Measurements from ENCODE around the gene MARCHF5. TPM values are rescaled to one million over a fixed set of nuclear protein-coding genes. Genes with fewer than 3 reads are reported as not detected.

The MARCHF5 gene
- total and polyA plus RNA-seq, 2 of the 4 experiments (the other 2 are of a cell fraction): 14.9 to 30.0 TPM

DNA sequence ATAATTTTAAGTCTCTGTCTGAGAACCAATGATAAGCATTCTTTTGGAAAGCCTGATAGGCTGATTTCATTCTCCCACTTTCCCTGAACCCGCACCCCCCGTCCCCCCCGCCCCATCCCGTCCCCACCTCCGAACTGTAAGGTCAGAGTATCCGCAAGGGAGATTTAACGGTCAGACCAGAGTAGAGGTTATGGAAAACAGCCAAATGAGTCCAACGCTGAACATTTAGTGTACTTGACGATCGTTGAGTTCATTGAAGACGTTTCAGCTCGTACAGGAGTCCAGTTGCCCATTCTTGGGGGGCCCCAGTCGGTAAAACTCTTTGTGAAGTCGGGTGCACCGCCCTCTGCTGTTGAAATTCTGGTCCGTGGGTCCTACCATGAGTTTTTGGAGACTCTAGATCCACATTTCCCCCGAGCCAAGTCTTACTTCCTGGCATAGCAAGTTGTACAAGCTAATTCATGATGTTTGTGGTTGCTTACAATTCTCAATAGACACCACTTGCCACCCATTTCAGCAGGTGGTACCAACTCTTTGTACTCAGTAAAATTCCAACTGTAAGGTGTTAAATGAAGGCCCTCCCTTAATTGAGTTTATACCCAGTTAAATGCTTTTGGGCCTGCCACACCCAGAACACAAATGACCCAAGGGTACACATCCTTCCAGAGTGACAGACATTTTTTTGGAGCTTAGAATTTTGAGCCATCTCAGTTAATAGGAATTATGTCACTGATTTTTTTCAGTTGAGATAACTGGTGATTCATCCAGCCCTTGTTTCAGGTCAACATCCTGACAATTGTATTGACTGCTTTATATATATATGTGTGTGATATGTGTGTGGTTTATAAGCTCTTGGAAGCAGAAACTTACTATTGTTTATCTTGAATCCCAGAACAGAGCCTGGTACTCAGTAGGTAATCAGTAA lies 1.2 kb downstream of the MARCHF5 start (continued):
- TF ChIP-seq NFE2L2 (IDR thresholded peaks at IDR 0.05; ENCODE audit: low read depth, low read length) (no peak), SMC3 (IDR thresholded peaks at IDR 0.05; ENCODE audit: low read depth, low read length) (peak; percentile 44), MAFK (IDR thresholded peaks at IDR 0.05; ENCODE audit: low read depth, low read length) (no peak)

GRCh38 chr10:92298487-92298886 lies 7.5 kb downstream of the MARCHF5 start:
- BruUV-seq (replicated peaks): no TSS peak
- no peak overlapping the region for H3K27ac ChIP-seq (ENCODE audit: insufficient read depth, low read length)
- no peak overlapping the region for H2AK5ac ChIP-seq (ENCODE audit: low read depth, low read length)
- no peaks in the 10 kb centered on the region for H3K9me1 ChIP-seq (ENCODE audit: insufficient read depth, low read length)
- H3K18ac ChIP-seq (ENCODE audit: low read depth, low read length): no peak overlapping the region
- no peak overlapping the region for H2AFZ ChIP-seq (replicated peaks; ENCODE audit: low read length, poor library complexity)
- no peak overlapping the region for H2BK15ac ChIP-seq (ENCODE audit: low read depth, low read length)
- dilution Hi-C loops (cut with HindIII; ENCODE audit: low sequenced_read_pairs, unreplicated experiment) (no loop called here), in situ Hi-C loops (cut with MboI; ENCODE audit: low sequenced_read_pairs) (no loop called here), intact Hi-C loops (cut with micrococcal nuclease) (no loop called here)
- CTCF ChIA-PET: interaction anchor here (0.8 to 1.0 kb wide), 2 partner anchors 9 to 11 kb away, joined by 4 read pairs; no protein-coding TSS in a partner anchor
- H3K4me2 ChIP-seq (ENCODE audit: low read depth, low read length): no peak overlapping the region
- H3K79me1 ChIP-seq (ENCODE audit: low read depth in 1 of 2, low read length in 2 of 2): peaks cover 18 to 64% of the 10 kb centered on the region in 2 experiments
- POLR2A ChIA-PET (ENCODE audit: unreplicated experiment): no interaction called here
- no peak overlapping the region for H4K91ac ChIP-seq (ENCODE audit: insufficient read depth, low read depth, low read length)
- peaks cover 44% of the 10 kb centered on the region for H4K20me1 ChIP-seq (ENCODE audit: insufficient read depth, low read length)
- H3K23ac ChIP-seq (ENCODE audit: low read depth, low read length): no peak overlapping the region
- H3K27me3 ChIP-seq (ENCODE audit: control insufficient read depth, insufficient read depth, low read length): no peaks in the 10 kb centered on the region
- H4K5ac ChIP-seq (ENCODE audit: low read depth, low read length): no peak overlapping the region
- H2AK9ac ChIP-seq (replicated peaks; ENCODE audit: low read depth, low read length, poor library complexity): no peak overlapping the region
- no peak for TF ChIP-seq CHD1 (IDR thresholded peaks at IDR 0.05; ENCODE audit: low read depth, low read length)
- TF ChIP-seq, protein P1, sequence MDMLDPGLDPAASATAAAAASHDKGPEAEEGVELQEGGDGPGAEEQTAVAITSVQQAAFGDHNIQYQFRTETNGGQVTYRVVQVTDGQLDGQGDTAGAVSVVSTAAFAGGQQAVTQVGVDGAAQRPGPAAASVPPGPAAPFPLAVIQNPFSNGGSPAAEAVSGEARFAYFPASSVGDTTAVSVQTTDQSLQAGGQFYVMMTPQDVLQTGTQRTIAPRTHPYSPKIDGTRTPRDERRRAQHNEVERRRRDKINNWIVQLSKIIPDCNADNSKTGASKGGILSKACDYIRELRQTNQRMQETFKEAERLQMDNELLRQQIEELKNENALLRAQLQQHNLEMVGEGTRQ (IDR thresholded peaks at IDR 0.05; ENCODE audit: low read depth, low read length): no peak
- no peak for TF ChIP-seq CTCF (conservative IDR thresholded peaks at IDR 0.05; ENCODE audit: low read depth, low read length)
- TF ChIP-seq FOS (IDR thresholded peaks at IDR 0.05; ENCODE audit: low read depth, low read length): no peak
- no peak overlapping the region for H3K9ac ChIP-seq (ENCODE audit: low read depth, low read length)
- no peak overlapping the region for H3K4me3 ChIP-seq (ENCODE audit: insufficient read depth, low read depth, low read length)
- no peak for ATAC-seq (ENCODE audit: low read depth)
- no peaks in the 10 kb centered on the region for H3K9me3 ChIP-seq (ENCODE audit: control insufficient read depth, insufficient read depth, low read length)
- H2BK120ac ChIP-seq (ENCODE audit: low read depth, low read length): no peak overlapping the region
- H3K36me3 ChIP-seq (ENCODE audit: control insufficient read depth, insufficient read depth, low read length): peaks cover 4% of the 10 kb centered on the region; the same call in 1 of the 2 replicates
- H4K8ac ChIP-seq (ENCODE audit: low read depth in 2 of 2, low read length in 2 of 2): no peak overlapping the region
- H2BK20ac ChIP-seq (ENCODE audit: low read depth, low read length): no peak overlapping the region
- DNase-seq: no peak
- H3K56ac ChIP-seq (ENCODE audit: extremely low read depth, insufficient read depth, low read length): no peak overlapping the region
- WGBS, 2 experiments (ENCODE audit: extremely low coverage in 2 of 2, insufficient read length in 1 of 2): no CpG with 5 or more reads among the region's 6 CpGs
- no peak overlapping the region for H2BK5ac ChIP-seq (ENCODE audit: low read depth, low read length, poor library complexity, severe bottlenecking)
- H3K4ac ChIP-seq (ENCODE audit: low read depth, low read length): no peak overlapping the region
- no peak overlapping the region for H3K14ac ChIP-seq (replicated peaks; ENCODE audit: low read depth, low read length)
- H3K4me1 ChIP-seq (ENCODE audit: control insufficient read depth, insufficient read depth, low read length): peaks cover 3% of the 10 kb centered on the region
